HG03442 (cell line): ENCODE data around the gene PLPPR2.
"Not testable (repeated sequence)": the region's sequence is repeated elsewhere in the genome, so short reads cannot be mapped to it uniquely, and the experiment has no call there.

Source experiments
- ATAC-seq: cut with Tn5 transposase; IDR thresholded peaks from one replicate; pipeline ENCODE4 v1.9.1; 2021; ENCODE audit warnings: mild to moderate bottlenecking, moderate library complexity; ENCODE audit not compliant: unreplicated experiment

PLPPR2 gene

DNA sequence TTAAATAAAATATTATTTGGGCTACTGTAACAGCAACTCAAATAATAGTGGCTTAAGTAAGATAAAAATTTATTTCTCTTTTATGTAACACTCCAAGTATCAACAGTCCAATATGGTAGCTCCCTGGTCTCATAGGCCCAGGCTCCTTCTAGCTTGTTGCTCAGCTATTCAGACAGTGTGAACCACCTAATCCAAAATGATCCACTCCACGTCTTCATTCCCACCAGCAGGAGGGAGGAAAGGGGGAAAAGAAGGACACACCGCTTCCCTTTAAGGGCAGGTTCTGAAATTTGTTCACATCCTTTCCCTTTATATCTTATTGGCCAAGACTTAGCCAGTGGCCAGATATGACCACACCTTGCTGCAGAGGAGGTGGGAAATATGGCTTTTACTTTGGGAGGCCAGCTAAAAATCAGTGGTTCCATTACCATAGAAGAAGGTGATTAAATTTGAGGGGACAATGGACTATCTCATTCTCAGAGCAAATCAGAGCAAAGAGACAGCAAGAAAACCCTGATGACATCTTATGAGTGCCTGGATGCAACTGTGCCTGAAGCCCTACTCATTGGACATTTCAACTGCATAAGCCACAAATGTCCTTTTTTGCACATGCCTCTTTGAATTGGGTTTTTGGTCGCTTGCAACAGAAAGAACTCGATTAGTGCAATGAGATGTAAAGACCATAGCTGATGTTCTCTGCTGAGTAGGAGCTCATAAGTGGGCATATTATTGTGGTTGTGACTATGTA is 35.9 kb downstream of the PLPPR2 start:
- ATAC-seq = no peak

DNA sequence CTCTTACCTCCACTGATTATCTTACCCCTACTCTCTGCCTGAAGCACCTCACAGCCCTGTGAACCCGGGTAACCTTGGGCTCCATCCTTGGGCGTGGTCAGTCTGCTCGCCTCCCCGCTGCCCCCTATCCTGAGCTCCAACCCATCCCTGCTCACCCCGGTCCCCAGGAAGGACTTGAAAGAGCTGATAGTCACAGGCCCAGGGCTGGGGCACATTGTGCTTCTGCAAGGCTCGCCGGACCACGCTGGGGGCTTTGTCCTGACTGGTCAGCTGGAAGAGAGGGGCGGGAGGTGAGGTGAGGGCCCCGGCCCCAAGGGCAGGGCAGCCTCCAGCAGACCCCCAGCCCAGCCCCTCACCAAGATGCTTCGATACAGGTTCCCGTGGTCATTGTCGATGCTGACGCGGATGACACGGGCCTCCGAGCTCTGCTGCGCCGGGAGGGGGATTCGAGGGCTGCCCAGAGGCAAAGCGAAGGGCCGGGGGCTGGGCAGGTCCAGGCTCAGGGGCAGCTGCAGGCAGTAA is 41.9 kb downstream of the PLPPR2 start:
- no peak for ATAC-seq

DNA sequence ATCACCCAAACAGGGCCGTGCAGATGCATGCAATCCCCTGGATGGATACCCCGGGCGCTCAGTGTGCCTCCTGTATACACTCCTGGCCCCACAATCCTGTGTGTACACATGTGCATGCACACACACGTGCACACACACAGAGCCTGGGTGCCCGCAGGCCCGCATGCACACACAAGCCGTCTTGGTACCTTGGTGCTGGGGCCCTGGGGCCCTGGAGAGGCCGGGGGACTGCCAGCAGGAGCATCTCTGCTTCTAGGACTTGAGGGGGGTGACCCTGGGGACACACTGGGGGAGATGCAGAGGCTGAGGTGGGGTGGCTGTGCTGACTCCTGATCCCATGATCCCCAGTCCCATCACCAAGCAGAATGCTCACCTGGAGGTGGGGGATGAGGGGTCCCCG is 44.4 kb downstream of the PLPPR2 start:
- no peak for ATAC-seq

DNA sequence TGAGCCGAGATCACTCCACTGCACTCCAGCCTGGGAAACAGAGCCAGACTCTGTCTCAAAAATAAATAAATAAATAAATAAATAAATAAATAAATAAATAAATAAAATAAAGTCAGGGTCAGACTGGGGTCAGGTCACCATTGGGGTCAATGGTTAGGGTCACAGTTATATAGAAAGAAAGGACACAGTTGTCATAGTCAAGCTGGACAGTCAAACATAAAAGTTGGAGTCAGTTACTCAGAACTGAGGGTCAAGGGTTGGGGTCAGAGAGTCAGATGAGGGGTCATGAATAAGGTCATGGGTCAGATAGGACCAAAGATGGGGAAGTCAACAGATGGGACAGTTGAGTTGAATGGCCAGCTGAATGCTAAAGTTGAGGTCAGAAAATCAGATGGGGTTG is 45.6 kb downstream of the PLPPR2 start:
- no peak for ATAC-seq

DNA sequence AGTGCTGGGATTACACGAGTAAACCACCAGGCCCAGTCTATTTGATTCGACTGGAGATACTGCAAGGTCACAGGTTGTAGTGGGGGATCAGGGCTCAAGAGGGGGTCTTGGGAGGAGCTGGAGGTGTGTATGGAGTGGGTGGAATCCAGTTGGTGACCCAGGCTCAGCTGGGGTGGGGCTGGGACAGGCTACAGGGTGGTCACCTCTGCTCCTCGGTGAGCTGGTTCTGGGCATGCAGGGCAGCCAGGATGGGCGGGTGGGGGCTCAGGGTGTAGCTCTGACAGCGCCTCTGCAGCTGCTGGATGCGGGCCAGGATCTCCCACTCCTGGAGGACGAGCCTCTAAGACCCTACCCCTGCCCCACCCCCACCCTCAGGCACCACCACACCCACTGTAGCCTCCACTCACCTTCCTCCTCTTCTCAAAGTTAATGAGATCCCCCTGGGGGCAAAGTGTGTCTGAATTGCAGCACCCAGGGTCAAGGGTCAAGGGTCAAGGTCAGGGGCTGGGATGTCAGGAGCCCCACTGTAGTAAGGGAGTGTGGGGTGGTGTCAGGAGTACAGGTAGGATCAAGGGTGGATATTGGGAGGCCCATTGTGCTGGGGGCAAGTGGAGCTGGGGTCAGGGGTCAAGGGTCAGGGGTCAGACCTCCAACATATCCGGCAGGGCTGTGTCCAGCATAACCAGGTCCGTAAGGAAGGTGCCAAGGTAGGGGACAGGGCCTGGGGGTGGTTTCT is 46.7 kb downstream of the PLPPR2 start:
- ATAC-seq = no peak

DNA sequence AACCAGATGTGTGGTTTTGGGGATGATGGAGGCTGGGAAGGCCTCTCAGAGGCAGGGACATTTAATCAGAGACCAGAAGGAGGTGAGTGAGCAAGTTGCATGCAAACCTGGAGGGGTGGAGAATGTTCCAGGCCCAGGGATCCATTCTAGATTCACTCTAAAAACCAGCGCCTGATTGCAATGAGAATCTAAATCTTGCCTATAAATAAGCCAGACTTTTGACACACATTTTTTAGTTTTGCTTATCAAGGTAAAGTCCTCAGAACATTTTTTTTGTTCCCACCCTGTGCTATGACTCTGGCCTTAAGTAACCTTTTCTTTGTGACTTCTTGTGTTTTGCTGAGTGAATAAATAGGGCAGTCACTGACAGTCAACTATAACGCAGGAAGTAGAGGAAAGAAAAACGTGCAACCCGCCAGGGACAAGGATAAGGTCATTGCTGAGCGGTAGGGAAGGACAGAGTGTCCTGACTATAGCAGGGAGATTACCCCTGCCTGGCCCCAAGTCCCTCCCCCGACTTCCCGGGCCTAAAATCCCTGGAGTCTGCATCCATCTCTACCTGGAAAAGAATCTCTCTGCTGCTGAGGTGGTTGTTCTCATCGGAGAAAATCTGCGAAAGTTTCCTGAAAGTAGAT is 49.5 kb downstream of the PLPPR2 start:
- ATAC-seq = no peak

DNA sequence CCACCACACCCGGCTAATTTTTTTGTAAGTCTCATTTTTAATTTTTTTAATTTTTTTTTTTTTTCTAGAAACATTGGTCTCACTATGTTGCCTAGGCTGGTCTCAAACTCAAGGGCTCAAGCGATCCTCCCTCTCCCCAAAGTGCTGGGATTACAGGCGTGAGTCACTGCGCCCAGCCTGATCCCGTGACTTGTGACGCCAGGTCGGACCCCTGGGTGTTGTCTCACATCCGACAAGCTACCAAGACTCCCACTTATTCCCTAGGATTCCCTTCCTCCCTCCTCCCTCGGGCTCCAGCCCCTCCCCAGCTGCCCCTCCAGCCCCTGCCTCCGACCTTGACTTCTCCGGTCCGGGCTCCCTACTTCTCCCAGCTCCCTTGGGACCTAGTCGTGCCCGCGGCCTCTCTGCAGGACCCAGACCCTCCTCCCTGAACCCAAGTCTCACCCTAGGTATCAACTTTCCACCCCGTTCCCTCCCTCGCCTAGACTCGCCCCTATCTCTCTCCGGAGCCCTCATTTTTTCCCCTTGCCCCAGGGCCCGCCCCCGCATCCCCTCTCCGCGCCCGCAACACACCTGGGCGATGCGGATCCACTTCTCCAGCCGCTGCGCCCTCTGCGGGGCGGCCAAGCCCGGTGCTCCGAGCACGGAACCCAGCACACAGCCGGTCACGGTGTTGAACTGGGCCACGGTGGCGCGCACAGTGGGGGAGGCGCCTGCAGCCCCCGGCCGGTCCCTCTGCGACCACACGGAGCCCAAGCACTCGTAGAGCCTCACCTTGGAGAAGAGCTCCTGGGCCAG is 50.8 kb downstream of the PLPPR2 start:
- no peak for ATAC-seq

DNA sequence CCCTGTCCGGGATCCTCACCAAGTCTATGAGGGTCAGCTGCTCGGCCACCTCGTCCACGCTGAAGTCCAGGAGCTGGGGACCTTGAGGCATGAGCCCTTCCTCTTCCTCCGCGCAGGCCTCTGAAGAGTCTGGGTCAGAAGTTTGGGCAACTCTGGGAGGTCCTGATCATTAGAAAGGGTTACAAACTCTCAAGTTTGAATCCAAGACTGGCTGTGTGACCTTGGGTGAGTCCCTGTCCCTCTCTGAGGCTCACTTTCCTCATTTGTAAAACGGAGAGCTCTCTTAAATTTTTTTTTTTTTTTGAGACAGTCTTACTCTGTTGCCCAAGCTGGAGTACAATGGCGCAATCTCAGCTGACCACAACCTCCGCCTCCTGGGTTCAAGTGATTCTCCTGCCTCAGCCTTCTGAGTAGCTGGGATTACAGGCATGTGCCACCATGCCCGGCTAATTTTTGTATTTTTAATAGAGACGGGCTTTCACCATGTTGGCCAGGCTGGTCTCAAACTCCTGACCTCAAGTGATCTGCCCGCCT is 51.5 kb downstream of the PLPPR2 start:
- ATAC-seq = not testable (repeated sequence)

DNA sequence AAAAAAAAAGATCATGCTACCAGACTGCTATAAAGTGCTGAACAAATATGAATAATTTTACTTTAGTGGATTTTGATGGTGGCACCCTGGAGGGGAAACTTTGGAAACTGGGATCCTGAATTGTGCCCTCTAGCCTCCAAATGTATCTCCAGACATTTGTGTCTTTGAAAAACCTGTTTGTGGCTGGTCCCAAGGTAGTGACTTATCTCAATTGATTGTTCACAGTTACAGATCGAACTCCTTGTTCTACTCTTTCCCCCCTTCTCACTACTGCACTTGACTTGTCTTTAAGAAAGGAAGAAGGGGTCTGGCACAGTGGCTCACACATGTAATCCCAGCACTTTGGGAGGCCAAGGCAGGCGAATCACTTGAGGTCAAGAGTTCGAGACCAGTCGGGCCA is 53.4 kb downstream of the PLPPR2 start:
- no peak for ATAC-seq

DNA sequence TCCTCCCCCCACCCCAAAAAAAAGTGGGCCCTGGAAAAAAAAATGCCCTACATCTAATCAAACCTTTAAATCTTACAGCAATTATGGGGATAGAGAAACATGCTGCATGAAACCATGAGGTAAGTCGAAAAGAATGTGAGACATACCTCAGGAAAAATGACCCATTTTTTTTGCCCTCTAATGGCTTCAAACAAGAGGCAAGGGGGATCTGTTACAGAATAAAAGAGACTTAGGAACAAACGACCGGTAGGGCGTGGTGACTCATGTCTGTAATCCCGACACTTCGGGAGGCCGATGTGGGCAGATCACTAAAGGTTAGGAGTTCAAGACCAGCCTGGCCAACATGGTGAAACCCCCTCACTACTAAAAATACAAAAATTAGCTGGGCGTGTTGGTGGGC is 55.5 kb downstream of the PLPPR2 start:
- no peak for ATAC-seq

DNA sequence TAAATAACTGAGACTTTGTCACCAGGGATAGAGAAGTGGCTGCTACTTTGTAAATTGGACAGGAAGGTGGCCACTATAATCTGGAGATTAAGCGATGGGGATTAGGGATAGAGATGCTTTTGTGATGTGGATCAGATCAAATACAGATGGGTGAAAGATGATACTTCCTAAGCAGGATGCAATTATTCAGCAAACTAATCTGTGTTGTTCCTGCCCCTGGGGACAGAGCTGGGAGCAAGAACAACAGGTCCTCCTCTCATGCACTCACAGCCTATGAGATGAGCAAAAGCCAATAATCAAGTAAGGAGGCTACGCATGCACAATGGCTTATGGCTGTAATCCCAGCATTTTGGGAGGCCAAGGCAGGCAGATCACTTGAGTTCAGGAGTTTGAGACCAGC is 59.3 kb downstream of the PLPPR2 start:
- no peak for ATAC-seq
